NB4 (cell line): ENCODE results near the gene ZNF69.

Source experiments
- CTCF ChIP-seq: IDR thresholded peaks from one replicate; pipeline ENCODE4 v1.5.1; 2012; ENCODE audit warnings: low read depth, low read length
- MAX ChIP-seq: IDR thresholded peaks from 2 replicates; pipeline ENCODE4 v1.6.1; 2011; ENCODE audit warnings: low read depth, low read length

GRCh38 chr19:11942843-11943108 lies 55.2 kb downstream of the ZNF69 start:
- TF ChIP-seq CTCF (no peak), MAX (no peak)
